ENCODE results near the gene KCMF1.

Gene KCMF1

GRCh38 chr2:84989422-84989821, 18.5 kb downstream of the KCMF1 start:
- Histone ChIP-seq H2BK15ac (ENCODE audit: low read depth, poor library complexity, severe bottlenecking) (no peak overlapping the region), H3K4me2 (ENCODE audit: low read length, poor library complexity, severe bottlenecking) (no peak overlapping the region), H3K14ac (ENCODE audit: low read length in 2 of 2) (no peak overlapping the region), H3K4ac (ENCODE audit: low read depth in 1 of 2, low read length in 2 of 2) (no peak overlapping the region), H2BK5ac (ENCODE audit: low read depth, low read length, poor library complexity, severe bottlenecking) (no peak overlapping the region), H4K8ac (ENCODE audit: low read length) (no peak overlapping the region), H3K9me3 (ENCODE audit: control insufficient read depth, low read length) (no peaks in the 10 kb centered on the region), H3K79me1 (replicated peaks; ENCODE audit: low read length, poor library complexity, severe bottlenecking) (no peaks in the 10 kb centered on the region), H3K27me3 (ENCODE audit: control insufficient read depth in 1 of 2, insufficient read depth in 1 of 2, low read length in 2 of 2) (no peaks in the 10 kb centered on the region), H2BK120ac (ENCODE audit: low read depth, low read length) (no peak overlapping the region), H2BK12ac (ENCODE audit: low read length in 2 of 2) (no peak overlapping the region), H2AFZ (ENCODE audit: low read depth, low read length) (no peak overlapping the region), H4K91ac (ENCODE audit: low read length) (no peak overlapping the region), H3K4me3 (ENCODE audit: insufficient read depth in 1 of 2, low read depth in 1 of 2, low read length in 2 of 2) (no peak overlapping the region), H2AK5ac (ENCODE audit: low read length, severe bottlenecking) (no peak overlapping the region), H3K27ac (ENCODE audit: low read length, poor library complexity, severe bottlenecking) (peak overlapping the region; percentile 6), H3K23ac (ENCODE audit: low read length in 2 of 2) (no peak overlapping the region), H3K4me1 (ENCODE audit: control insufficient read depth, insufficient read depth, low read depth, low read length) (peaks cover 7% of the 10 kb centered on the region), H3K18ac (ENCODE audit: low read depth in 1 of 2, low read length in 2 of 2) (no peak overlapping the region), H3K36me3 (ENCODE audit: control insufficient read depth in 1 of 2, insufficient read depth in 2 of 2, low read depth in 1 of 2, low read length in 2 of 2) (peaks cover 0 to 3% of the 10 kb centered on the region in 2 experiments), H3K9ac (ENCODE audit: low read length) (no peak overlapping the region)
- DNase-seq, result no peak
- WGBS, result 97% methylated on average over 2 of the region's 2 CpGs

GRCh38 chr2:84989927-84990326, 19.0 kb downstream of the KCMF1 start:
- Histone ChIP-seq H2BK5ac (ENCODE audit: low read depth, low read length, poor library complexity, severe bottlenecking) (no peak overlapping the region), H3K36me3 (ENCODE audit: control insufficient read depth in 1 of 2, insufficient read depth in 2 of 2, low read depth in 1 of 2, low read length in 2 of 2) (peaks cover 0 to 3% of the 10 kb centered on the region in 2 experiments)
- 98% methylated on average over 1 of the region's 1 CpG for WGBS

GRCh38 chr2:84991404-84992160, 20.6 kb downstream of the KCMF1 start:
- H3K79me1 ChIP-seq (replicated peaks; ENCODE audit: low read length, poor library complexity, severe bottlenecking), result no peaks in the 10 kb centered on the region
- no peak overlapping the region for H3K14ac ChIP-seq (ENCODE audit: low read length in 2 of 2)
- H3K27ac ChIP-seq (ENCODE audit: low read length, poor library complexity, severe bottlenecking), result no peak overlapping the region
- H2BK5ac ChIP-seq (ENCODE audit: low read depth, low read length, poor library complexity, severe bottlenecking), result no peak overlapping the region
- H4K8ac ChIP-seq (ENCODE audit: low read length), result no peak overlapping the region
- no peak overlapping the region for H3K4me2 ChIP-seq (ENCODE audit: low read length, poor library complexity, severe bottlenecking)
- no peak overlapping the region for H2BK120ac ChIP-seq (ENCODE audit: low read depth, low read length)
- H2AFZ ChIP-seq (ENCODE audit: low read depth, low read length), result no peak overlapping the region
- H2BK15ac ChIP-seq (ENCODE audit: low read depth, poor library complexity, severe bottlenecking), result no peak overlapping the region
- no peak overlapping the region for H3K4me3 ChIP-seq (ENCODE audit: insufficient read depth in 1 of 2, low read depth in 1 of 2, low read length in 2 of 2)
- DNase-seq, result peak; percentile 96
- H3K4me1 ChIP-seq (ENCODE audit: control insufficient read depth, insufficient read depth, low read depth, low read length), result peaks cover 4% of the 10 kb centered on the region
- no peaks in the 10 kb centered on the region for H3K27me3 ChIP-seq (ENCODE audit: control insufficient read depth in 1 of 2, insufficient read depth in 1 of 2, low read length in 2 of 2)
- H3K4ac ChIP-seq (ENCODE audit: low read depth in 1 of 2, low read length in 2 of 2), result no peak overlapping the region
- WGBS, result 100% methylated on average over 2 of the region's 2 CpGs
- no peak overlapping the region for H4K91ac ChIP-seq (ENCODE audit: low read length)
- H2AK5ac ChIP-seq (ENCODE audit: low read length, severe bottlenecking), result no peak overlapping the region
- H3K36me3 ChIP-seq (ENCODE audit: control insufficient read depth in 1 of 2, insufficient read depth in 2 of 2, low read depth in 1 of 2, low read length in 2 of 2), result peaks cover 0 to 3% of the 10 kb centered on the region in 2 experiments
- H3K9me3 ChIP-seq (ENCODE audit: control insufficient read depth, low read length), result no peaks in the 10 kb centered on the region
- no peak overlapping the region for H3K23ac ChIP-seq (ENCODE audit: low read length in 2 of 2)
- H2BK12ac ChIP-seq (ENCODE audit: low read length in 2 of 2), result no peak overlapping the region
- no peak overlapping the region for H3K9ac ChIP-seq (ENCODE audit: low read length)
- H3K18ac ChIP-seq (ENCODE audit: low read depth in 1 of 2, low read length in 2 of 2), result no peak overlapping the region

More at GRCh38 chr2:84989927-84990326, 19.0 kb downstream of the KCMF1 start:
- Histone ChIP-seq H3K4ac (ENCODE audit: low read depth in 1 of 2, low read length in 2 of 2) (no peak overlapping the region), H3K79me1 (replicated peaks; ENCODE audit: low read length, poor library complexity, severe bottlenecking) (no peaks in the 10 kb centered on the region), H3K9ac (ENCODE audit: low read length) (no peak overlapping the region), H2AFZ (ENCODE audit: low read depth, low read length) (no peak overlapping the region), H2BK12ac (ENCODE audit: low read length in 2 of 2) (no peak overlapping the region), H4K8ac (ENCODE audit: low read length) (no peak overlapping the region), H2BK120ac (ENCODE audit: low read depth, low read length) (no peak overlapping the region), H4K91ac (ENCODE audit: low read length) (no peak overlapping the region), H3K23ac (ENCODE audit: low read length in 2 of 2) (no peak overlapping the region), H3K4me1 (ENCODE audit: control insufficient read depth, insufficient read depth, low read depth, low read length) (peaks cover 7% of the 10 kb centered on the region), H3K4me3 (ENCODE audit: insufficient read depth in 1 of 2, low read depth in 1 of 2, low read length in 2 of 2) (no peak overlapping the region), H3K18ac (ENCODE audit: low read depth in 1 of 2, low read length in 2 of 2) (no peak overlapping the region), H3K4me2 (ENCODE audit: low read length, poor library complexity, severe bottlenecking) (no peak overlapping the region), H3K9me3 (ENCODE audit: control insufficient read depth, low read length) (no peaks in the 10 kb centered on the region), H2BK15ac (ENCODE audit: low read depth, poor library complexity, severe bottlenecking) (no peak overlapping the region), H3K27ac (ENCODE audit: low read length, poor library complexity, severe bottlenecking) (no peak overlapping the region), H3K27me3 (ENCODE audit: control insufficient read depth in 1 of 2, insufficient read depth in 1 of 2, low read length in 2 of 2) (no peaks in the 10 kb centered on the region), H3K14ac (ENCODE audit: low read length in 2 of 2) (no peak overlapping the region), H2AK5ac (ENCODE audit: low read length, severe bottlenecking) (no peak overlapping the region)
- no peak for DNase-seq

GRCh38 chr2:84995826-84996225, 24.9 kb downstream of the KCMF1 start:
- DNase-seq, result no peak
- WGBS, result 94% methylated on average over 2 of the region's 2 CpGs
- Histone ChIP-seq H2BK12ac (ENCODE audit: low read length in 2 of 2) (no peak overlapping the region), H2BK15ac (ENCODE audit: low read depth, poor library complexity, severe bottlenecking) (no peak overlapping the region), H3K4ac (ENCODE audit: low read depth in 1 of 2, low read length in 2 of 2) (no peak overlapping the region), H3K18ac (ENCODE audit: low read depth in 1 of 2, low read length in 2 of 2) (no peak overlapping the region), H4K8ac (ENCODE audit: low read length) (no peak overlapping the region), H3K4me2 (ENCODE audit: low read length, poor library complexity, severe bottlenecking) (no peak overlapping the region), H2AK5ac (ENCODE audit: low read length, severe bottlenecking) (no peak overlapping the region), H3K9ac (ENCODE audit: low read length) (no peak overlapping the region), H2BK120ac (ENCODE audit: low read depth, low read length) (no peak overlapping the region), H3K36me3 (ENCODE audit: control insufficient read depth in 1 of 2, insufficient read depth in 2 of 2, low read depth in 1 of 2, low read length in 2 of 2) (peaks cover 0 to 3% of the 10 kb centered on the region in 2 experiments), H3K4me1 (ENCODE audit: control insufficient read depth, insufficient read depth, low read depth, low read length) (peaks cover 2% of the 10 kb centered on the region), H3K79me1 (replicated peaks; ENCODE audit: low read length, poor library complexity, severe bottlenecking) (no peaks in the 10 kb centered on the region), H3K4me3 (ENCODE audit: insufficient read depth in 1 of 2, low read depth in 1 of 2, low read length in 2 of 2) (no peak overlapping the region), H2BK5ac (ENCODE audit: low read depth, low read length, poor library complexity, severe bottlenecking) (no peak overlapping the region), H3K23ac (ENCODE audit: low read length in 2 of 2) (no peak overlapping the region), H3K14ac (ENCODE audit: low read length in 2 of 2) (no peak overlapping the region), H3K9me3 (ENCODE audit: control insufficient read depth, low read length) (no peaks in the 10 kb centered on the region), H2AFZ (ENCODE audit: low read depth, low read length) (no peak overlapping the region), H3K27ac (ENCODE audit: low read length, poor library complexity, severe bottlenecking) (no peak overlapping the region), H4K91ac (ENCODE audit: low read length) (no peak overlapping the region), H3K27me3 (ENCODE audit: control insufficient read depth in 1 of 2, insufficient read depth in 1 of 2, low read length in 2 of 2) (no peaks in the 10 kb centered on the region)

Data from mesenchymal stem cell (in vitro differentiated cells and primary cell).